K562 (cell line): ENCODE measurements around the gene ANKRD24. TPM values are rescaled to one million over a fixed set of nuclear protein-coding genes. Genes with fewer than 3 reads are reported as not detected.

Source experiments
- ATAC-seq: fragments of 200-7000 bp; cut with Tn5 transposase; 3 replicates; pipeline ENCODE4 v1.9.1; 2020; ENCODE audit warnings: moderate library complexity
- BruUV-seq: library from RNA; stranded (reverse); fragments of 400-500 nt; replicated peaks from 2 replicates; lab custom pipeline; 2021; lab: Mats Ljungman, UMichigan
- CTCF ChIA-PET: fragments of 300-600 bp; formaldehyde crosslinking; extraction: SDS; loops from one replicate; lab custom pipeline; 2021; ENCODE audit warnings: low intra/inter-chr PET ratio; lab: Yijun Ruan, JAX
- POLR2A ChIA-PET: fragments of 300-600, 350-650 bp; sonication (Branson Sonifier 250); formaldehyde crosslinking; extraction: SDS; loops from one replicate; lab custom pipeline; 2021; ENCODE audit warnings: antibody characterized with exemption, inconsistent platforms; lab: Yijun Ruan, JAX
- DNase-seq, 4 experiments: peaks; one replicate each; pipeline versions ENCODE4 v3.0.0 to v3.0.0-alpha.2; 2011 to 2018; ENCODE audit warnings: low spot score in 3 of 4, mixed read lengths in 3 of 4; ENCODE audit errors: extremely low read depth in 1 of 4
- FAIRE-seq: peaks from 2 replicates; lab custom pipeline; 2011; peaks lifted over from hg19 to GRCh38; lab: Jason Lieb, UNC
- H2AFZ ChIP-seq: 2 replicates; pipeline ENCODE4 v1.6.0; 2011; ENCODE audit warnings: low read depth, low read length, control low read depth, inconsistent platforms
- H3K27ac ChIP-seq: fragments of 200-600 bp; 3 replicates; pipeline ENCODE4 v1.8.0; 2011; ENCODE audit warnings: low read depth, mild to moderate bottlenecking, control low read depth, inconsistent platforms, low read length, moderate library complexity, mixed read lengths; ENCODE audit errors: extremely low read depth
- H3K27me3 ChIP-seq, 2 experiments: fragments of 300-600 bp in 1 of 2; 2 replicates in 1 of 2; 3 replicates in 1 of 2; pipeline versions ENCODE4 v1.6.0 to v1.8.0; 2011; ENCODE audit warnings: inconsistent platforms in 2 of 2, low read length in 2 of 2, mild to moderate bottlenecking in 1 of 2, mixed read lengths in 1 of 2, moderate library complexity in 1 of 2; ENCODE audit not compliant: control insufficient read depth in 2 of 2, insufficient read depth in 2 of 2
- H3K36me3 ChIP-seq: fragments of 300-600 bp; 3 replicates; pipeline ENCODE4 v1.8.0; 2011; ENCODE audit warnings: mild to moderate bottlenecking, low read length, inconsistent platforms; ENCODE audit not compliant: control insufficient read depth, insufficient read depth
- H3K4me1 ChIP-seq, 2 experiments: fragments of 200-600 bp in 1 of 2; replicated peaks in 1 of 2; 2 replicates in 1 of 2; 3 replicates in 1 of 2; pipeline versions ENCODE4 v1.5.1 to v1.8.0; 2011; ENCODE audit warnings: inconsistent platforms in 2 of 2, low read length in 2 of 2, mild to moderate bottlenecking in 1 of 2, mixed read lengths in 1 of 2, moderate library complexity in 1 of 2; ENCODE audit not compliant: control insufficient read depth in 2 of 2, insufficient read depth in 2 of 2
- H3K4me2 ChIP-seq: 2 replicates; pipeline ENCODE4 v1.6.1; 2011; ENCODE audit warnings: low read length, control low read depth, inconsistent platforms, mixed read lengths; ENCODE audit not compliant: insufficient read depth
- H3K4me3 ChIP-seq: fragments of 200-600 bp; sonication (generic), shearing (Covaris generic); 2 replicates; pipeline ENCODE4 v1.5.1; 2016; ENCODE audit warnings: control low read depth, inconsistent platforms
- H3K79me2 ChIP-seq: fragments of 200-600 bp; 3 replicates; pipeline ENCODE4 v1.8.0; 2011; ENCODE audit warnings: low read length, inconsistent platforms; ENCODE audit not compliant: control insufficient read depth, insufficient read depth
- H3K9ac ChIP-seq, 2 experiments: 2 replicates each; pipeline versions ENCODE4 v1.6.0 to v1.6.1; 2011; ENCODE audit warnings: low read depth in 2 of 2, low read length in 2 of 2, control low read depth in 1 of 2, inconsistent platforms in 1 of 2, mild to moderate bottlenecking in 1 of 2, mixed read lengths in 1 of 2; ENCODE audit not compliant: insufficient read depth in 1 of 2
- H3K9me1 ChIP-seq: one replicate; pipeline ENCODE4 v1.6.0; 2011; ENCODE audit warnings: inconsistent platforms, mild to moderate bottlenecking, low read length, moderate library complexity; ENCODE audit not compliant: control insufficient read depth, insufficient read depth
- H3K9me3 ChIP-seq: replicated peaks from 2 replicates; pipeline ENCODE4 v1.5.1; 2011; ENCODE audit warnings: low read depth, low read length, inconsistent platforms; ENCODE audit not compliant: control insufficient read depth, insufficient read depth
- H4K20me1 ChIP-seq: replicated peaks from 2 replicates; pipeline ENCODE4 v1.6.1; 2011; ENCODE audit warnings: low read length, inconsistent platforms, mixed read lengths; ENCODE audit not compliant: control insufficient read depth, insufficient read depth
- MEIS2 ChIP-seq: fragments of 450-650 bp; IDR thresholded peaks from 2 replicates; pipeline ENCODE4 v1.6.1; 2014; ENCODE audit warnings: mild to moderate bottlenecking; ENCODE audit not compliant: partially characterized antibody
- REST ChIP-seq, 2 experiments: fragments of 450-650 bp; formaldehyde crosslinking in 1 of 2; IDR thresholded peaks; 2 replicates each; pipeline versions ENCODE4 v1.4.0 to v1.6.1; 2014 to 2020; ENCODE audit warnings: mild to moderate bottlenecking in 2 of 2, borderline replicate concordance in 1 of 2, low read depth in 1 of 2
- WGBS: fragments of 100-300 bp; shearing (Covaris generic); methylation state at CpG from one replicate; pipeline ENCODE4 v1.1.6; 2016; ENCODE audit warnings: low coverage, mixed read lengths; ENCODE audit not compliant: insufficient coverage; ENCODE audit errors: missing lambda C conversion rate; 5-methylcytosine and 5-hydroxymethylcytosine counted together
- in situ Hi-C: fragments of 300-500 bp; cut with MboI; formaldehyde crosslinking; loops from 4 replicates; pipeline ENCODE4 v1.15.0; 2018; ENCODE audit warnings: inconsistent platforms, mixed read lengths
- intact Hi-C: fragments of 100-400 bp; cut with micrococcal nuclease; formaldehyde crosslinking; loops from 2 replicates; pipeline ENCODE4 v1.14.2; 2022
- polyA plus RNA-seq, 8 experiments: library from polyadenylated mRNA; depleted of rRNA in 4 of 8; stranded (reverse) in 5 of 8; unstranded in 3 of 8; fragments of >200 nt; fragmentation: Nextera tagmentation in 2 of 8; fragmentation: Illumina TruSeq in 1 of 8; extraction: Ambion mirVana in 2 of 8; extraction: Trizol in 1 of 8; gene quantifications; 2 replicates each; pipeline versions ENCODE4 v1.2.1 to v1.2.3, GENCODE V29; 2011 to 2014; ENCODE audit warnings: inconsistent platforms in 1 of 8, missing spikeins in 1 of 8
- total RNA-seq, 7 experiments: library from RNA; depleted of rRNA in 6 of 7; stranded (reverse); fragments of >200 nt in 6 of 7; fragmentation: Illumina TruSeq in 2 of 7; extraction: Trizol in 2 of 7; gene quantifications; 2 replicates each; pipeline versions ENCODE4 v1.2.1 to v1.2.3, GENCODE V29; 2011 to 2021; ENCODE audit warnings: low replicate concordance in 1 of 7

Gene ANKRD24
- total and polyA plus RNA-seq, 9 of the 15 experiments (the other 6 are each of a cell fraction or from before 2014, with no cell fraction given): 0.07 to 0.12 (median 0.09) TPM; not detected in 5

DNA sequence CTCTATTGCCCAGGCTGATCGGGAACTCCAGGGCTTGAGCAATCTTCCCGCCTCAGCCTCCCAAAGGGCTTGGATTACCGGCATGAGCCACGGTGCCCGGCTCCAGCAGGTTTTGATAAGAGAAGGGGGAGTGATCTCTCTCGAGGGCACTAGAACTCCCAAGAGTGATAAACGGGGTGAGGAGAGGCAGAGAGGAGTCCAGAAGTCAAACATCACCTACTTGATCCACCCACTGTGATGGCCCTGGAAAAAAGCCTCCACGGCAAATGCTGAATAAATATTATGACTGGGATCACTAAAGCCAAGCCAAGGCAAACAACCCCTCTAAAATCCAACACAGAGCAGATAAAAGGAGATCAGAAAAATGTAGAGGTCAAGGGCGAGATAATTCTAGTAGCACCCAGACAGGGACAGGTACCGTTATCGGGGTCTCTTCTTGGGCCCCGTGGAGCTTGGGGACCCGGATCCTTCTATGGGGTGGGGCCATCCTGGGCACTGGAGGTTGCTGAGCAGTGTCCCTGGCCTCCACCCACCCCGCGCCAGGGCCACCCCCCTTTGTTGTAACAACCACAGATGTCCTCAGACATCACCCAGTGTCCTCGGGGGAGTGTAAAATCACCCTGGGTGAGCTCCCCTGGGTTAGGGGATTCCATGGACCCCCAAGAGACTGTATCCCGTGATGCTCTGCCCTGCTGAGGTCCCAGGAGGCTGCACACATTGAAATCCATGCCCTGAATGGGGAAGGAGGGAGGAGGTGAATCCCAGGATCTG is 32.8 kb upstream of the ANKRD24 start:
- TF ChIP-seq REST (IDR thresholded peaks at IDR 0.05; ENCODE audit: borderline replicate concordance) (peak; percentile 9; the same call in 1 of the 2 replicates), REST (CRISPR knock-in tag; IDR thresholded peaks at IDR 0.05; ENCODE audit: low read depth) (no peak), MEIS2 (no peak)
- DNase-seq (no peak), FAIRE-seq (no peak), ATAC-seq (no peak)
- 7% methylated on average over 17 of the region's 17 CpGs for WGBS
- H3K4me3 ChIP-seq: no peak overlapping the region
- intact Hi-C loops (no loop called here), in situ Hi-C loops (no loop called here)
- ChIA-PET POLR2A (no interaction called here), CTCF (no interaction called here)
- no peak overlapping the region for H3K27ac ChIP-seq
- H3K36me3 ChIP-seq: no peaks in the 10 kb centered on the region
- no peaks in the 10 kb centered on the region for H3K79me2 ChIP-seq
- H3K9ac ChIP-seq: peak overlapping the region in 1 of 2 experiments; percentile 58; a peak in 1 of 4 replicates
- H2AFZ ChIP-seq: no peak overlapping the region
- no peaks in the 10 kb centered on the region for H3K9me1 ChIP-seq
- peaks cover 9 to 32% of the 10 kb centered on the region in 2 experiments; a peak in 4 of 5 replicates for H3K4me1 ChIP-seq
- no TSS peak for BruUV-seq
- peaks cover 2 to 5% of the 10 kb centered on the region in 2 experiments; a peak in 3 of 5 replicates for H3K27me3 ChIP-seq
- no peak overlapping the region for H3K4me2 ChIP-seq
- no peaks in the 10 kb centered on the region for H4K20me1 ChIP-seq
- H3K9me3 ChIP-seq: no peaks in the 10 kb centered on the region
